GM12873 (cell line): ENCODE measurements around the gene TIMM8B.

Experiments
- CTCF ChIP-seq: IDR thresholded peaks from 2 replicates; pipeline ENCODE4 v1.5.1; 2012; ENCODE audit warnings: low read depth, mild to moderate bottlenecking, moderate library complexity, low read length, control low read depth; ENCODE audit not compliant: insufficient read depth; ENCODE audit errors: missing control alignments

Gene TIMM8B

GRCh38 chr11:112062923-112063322 is 23.6 kb downstream of the TIMM8B start:
- TF ChIP-seq CTCF = no peak

- TF ChIP-seq CTCF = no peak
Observed at GRCh38 chr11:112058103-112058502, 28.5 kb downstream of the TIMM8B start.

- no peak for TF ChIP-seq CTCF
Observed at GRCh38 chr11:112057170-112057569, 29.4 kb downstream of the TIMM8B start.

GRCh38 chr11:112051768-112052167 is 34.8 kb downstream of the TIMM8B start:
- TF ChIP-seq CTCF = no peak

GRCh38 chr11:112050721-112051120 is 35.8 kb downstream of the TIMM8B start:
- TF ChIP-seq CTCF = no peak

- TF ChIP-seq CTCF = no peak
Observed at GRCh38 chr11:112049777-112050176, 36.8 kb downstream of the TIMM8B start.

GRCh38 chr11:112044961-112045360 is 41.6 kb downstream of the TIMM8B start:
- TF ChIP-seq CTCF = no peak

- TF ChIP-seq CTCF = no peak
Observed at GRCh38 chr11:112042961-112043304, 43.6 kb downstream of the TIMM8B start.
